HG02763 (cell line): Measurements from ENCODE around the gene TFDP2.
"Not testable (repeated sequence)": the region's sequence is repeated elsewhere in the genome, so short reads cannot be mapped to it uniquely, and the experiment has no call there.

Source experiments
- ATAC-seq: cut with Tn5 transposase; IDR thresholded peaks from one replicate; pipeline ENCODE4 v1.9.1; 2021; ENCODE audit warnings: mild to moderate bottlenecking, moderate library complexity; ENCODE audit not compliant: unreplicated experiment

TFDP2 gene, protein sequence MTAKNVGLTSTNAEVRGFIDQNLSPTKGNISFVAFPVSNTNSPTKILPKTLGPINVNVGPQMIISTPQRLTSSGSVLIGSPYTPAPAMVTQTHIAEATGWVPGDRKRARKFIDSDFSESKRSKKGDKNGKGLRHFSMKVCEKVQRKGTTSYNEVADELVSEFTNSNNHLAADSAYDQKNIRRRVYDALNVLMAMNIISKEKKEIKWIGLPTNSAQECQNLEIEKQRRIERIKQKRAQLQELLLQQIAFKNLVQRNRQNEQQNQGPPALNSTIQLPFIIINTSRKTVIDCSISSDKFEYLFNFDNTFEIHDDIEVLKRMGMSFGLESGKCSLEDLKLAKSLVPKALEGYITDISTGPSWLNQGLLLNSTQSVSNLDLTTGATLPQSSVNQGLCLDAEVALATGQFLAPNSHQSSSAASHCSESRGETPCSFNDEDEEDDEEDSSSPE

DNA sequence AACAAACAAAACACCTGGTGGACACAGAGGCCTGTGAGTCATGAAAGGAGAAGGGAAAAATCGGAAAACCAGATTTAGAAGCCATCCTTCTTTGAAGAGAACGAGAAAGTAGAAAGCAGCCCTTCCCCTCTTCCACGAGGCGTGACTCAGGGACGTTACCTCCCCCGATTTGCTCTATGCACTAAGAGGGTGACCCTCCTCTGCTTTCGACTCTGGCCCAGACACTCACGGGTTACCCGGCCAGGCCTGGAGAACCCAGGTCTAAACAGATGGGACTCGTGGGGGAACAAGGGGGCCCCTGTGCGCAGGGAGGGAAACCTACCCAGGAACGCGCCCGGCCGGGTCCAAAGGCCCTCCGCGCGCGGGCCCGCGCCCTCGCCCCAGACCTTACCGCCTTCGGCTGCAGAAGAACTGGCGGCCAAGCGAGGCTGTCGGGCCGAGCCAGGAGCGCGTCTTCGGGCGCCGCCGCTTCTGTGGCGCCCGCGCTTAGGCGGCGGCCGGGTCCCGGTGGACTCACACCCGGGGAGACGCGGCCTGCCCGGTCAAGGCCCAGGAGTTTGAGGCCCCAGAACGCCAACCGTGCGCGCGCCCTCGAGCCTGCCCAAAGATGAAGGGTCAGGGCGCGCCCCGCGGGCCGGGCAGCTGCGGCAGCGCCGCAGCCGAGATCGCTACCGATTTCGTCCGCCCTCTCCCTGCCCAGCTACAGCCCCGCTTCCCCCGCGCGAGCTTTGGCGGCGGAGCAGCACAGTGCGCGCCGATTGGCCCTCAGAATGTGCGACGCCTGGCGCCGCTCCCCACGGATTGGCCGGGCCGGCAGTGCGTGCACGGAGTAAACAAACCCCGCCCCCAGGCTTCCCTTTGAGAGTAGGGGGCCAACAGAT is at the start of gene TFDP2:
TSS of gene TFDP2 (minus strand) at position 753 of the 881 bp plus-strand sequence. CDS start 47,795 bp downstream, outside the sequence.
- ATAC-seq = peak; percentile 99

DNA sequence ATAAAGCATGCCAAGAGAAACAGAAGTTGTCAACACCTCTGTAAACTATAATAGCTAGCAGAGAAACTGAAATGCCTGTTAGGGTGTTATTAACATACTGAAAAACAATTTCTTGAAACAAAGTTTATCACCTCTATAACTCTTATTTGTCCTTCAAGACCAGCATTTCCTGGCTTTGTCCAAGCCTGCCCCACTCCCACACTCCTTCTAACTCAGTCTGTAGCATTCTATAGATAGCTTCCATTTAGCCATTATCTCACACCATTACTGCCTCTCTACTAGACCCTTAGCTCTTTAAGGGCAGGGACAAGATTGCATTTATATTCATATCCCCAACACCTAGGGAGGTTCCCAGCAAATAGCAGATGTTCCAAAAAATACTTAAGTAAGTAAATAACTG is 39.5 kb upstream of the TFDP2 start:
- no peak for ATAC-seq

DNA sequence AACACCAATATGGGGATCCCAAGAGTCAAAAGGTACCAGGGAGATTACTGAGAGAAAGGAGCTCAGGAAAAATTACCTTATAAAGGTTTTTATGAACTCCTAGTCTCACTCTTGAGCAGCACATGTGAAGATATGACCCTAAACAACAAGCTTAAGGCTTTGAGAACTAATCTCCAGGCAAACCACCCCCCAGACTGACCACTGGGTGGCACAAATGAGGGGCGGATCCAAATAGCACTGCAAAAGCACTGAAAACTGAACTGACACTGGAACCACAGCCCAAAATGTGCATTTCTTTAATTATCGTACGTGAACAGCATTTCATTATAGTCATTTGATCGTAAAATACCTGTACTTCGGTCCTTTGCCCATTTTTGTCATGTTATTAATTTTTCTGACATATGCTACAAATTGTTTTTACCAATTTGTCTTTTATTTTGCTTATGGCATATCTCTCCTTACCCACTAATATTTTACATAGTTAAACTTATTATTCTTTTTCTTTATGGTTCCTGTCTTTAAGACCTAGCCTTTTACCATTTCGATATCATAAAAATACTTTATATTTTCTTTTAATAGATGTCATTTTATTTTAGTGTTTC is 31.5 kb upstream of the TFDP2 start:
- no peak for ATAC-seq

DNA sequence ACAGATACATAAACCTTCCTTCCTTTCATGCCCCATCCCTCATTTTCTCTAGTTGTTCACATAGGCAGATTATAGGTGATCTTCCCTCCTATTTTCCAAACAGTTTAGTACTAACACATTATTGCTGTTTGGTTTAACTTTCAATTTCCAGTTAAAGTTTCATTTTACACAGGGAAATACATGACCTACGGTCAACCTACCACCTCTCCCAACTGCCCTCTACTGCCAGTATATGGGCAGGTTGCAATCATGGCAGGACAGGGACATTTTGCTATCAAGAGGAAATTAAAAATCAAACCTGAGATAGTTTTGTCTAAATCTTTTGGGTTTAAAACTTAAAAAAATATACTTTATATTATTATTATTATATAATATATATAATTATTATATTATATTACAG is 26.1 kb upstream of the TFDP2 start:
- no peak for ATAC-seq

DNA sequence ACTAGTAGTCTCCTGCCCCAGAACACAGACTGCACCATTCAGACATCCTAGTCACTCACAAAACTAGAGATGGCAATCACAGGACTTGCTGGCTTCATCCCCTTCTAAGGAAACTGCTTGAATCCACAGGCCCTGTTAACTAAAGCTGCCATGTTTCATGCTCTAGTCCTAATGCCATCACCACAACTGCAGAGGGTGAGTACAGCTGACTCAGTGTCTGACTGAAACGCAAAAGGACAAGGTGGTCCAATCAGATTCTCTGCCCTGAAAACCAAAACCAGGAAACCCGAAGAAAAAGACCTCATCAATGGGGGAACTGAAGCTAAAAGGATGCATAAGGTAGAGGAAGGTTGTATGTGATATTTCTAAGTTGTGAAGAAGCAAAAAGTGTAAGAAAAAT is 25.2 kb upstream of the TFDP2 start:
- ATAC-seq = no peak

DNA sequence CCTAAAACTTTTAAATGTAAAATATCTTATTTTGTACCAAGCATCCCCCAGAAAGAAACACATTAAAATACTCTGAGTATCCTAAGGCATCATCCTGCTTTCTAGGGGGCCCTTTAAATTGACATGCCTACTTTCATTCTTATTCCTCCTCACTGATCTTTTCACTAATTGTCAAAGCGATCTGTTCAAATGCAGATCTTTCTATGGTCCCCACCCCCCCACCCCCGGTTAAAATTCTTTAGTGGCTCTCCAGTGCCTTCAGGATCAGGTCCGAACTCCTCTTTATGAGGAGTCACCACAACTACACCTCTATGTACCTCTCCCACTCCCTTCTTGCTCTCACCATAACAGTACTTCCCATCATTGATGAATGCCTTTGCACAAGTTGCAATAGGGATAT is 19.2 kb upstream of the TFDP2 start:
- ATAC-seq = no peak

DNA sequence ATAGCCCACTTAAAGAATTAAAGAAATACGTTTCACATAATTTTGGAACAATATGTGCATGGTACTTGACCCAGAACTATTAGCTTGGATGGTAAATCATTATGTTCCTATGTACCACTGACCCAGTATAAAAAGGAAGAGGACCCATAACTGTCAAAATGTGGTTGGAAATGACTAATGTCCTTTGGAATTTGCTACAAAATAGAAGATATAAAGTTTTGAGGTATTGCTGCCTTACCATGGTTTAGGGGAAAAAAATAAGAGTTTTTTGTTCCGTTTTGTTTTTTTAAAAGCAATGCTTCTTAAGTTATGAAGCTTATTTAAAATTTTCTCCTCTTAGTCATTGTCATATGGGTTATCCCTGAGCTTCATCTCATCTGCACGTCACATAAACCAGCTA is 15.8 kb upstream of the TFDP2 start:
- ATAC-seq = no peak

DNA sequence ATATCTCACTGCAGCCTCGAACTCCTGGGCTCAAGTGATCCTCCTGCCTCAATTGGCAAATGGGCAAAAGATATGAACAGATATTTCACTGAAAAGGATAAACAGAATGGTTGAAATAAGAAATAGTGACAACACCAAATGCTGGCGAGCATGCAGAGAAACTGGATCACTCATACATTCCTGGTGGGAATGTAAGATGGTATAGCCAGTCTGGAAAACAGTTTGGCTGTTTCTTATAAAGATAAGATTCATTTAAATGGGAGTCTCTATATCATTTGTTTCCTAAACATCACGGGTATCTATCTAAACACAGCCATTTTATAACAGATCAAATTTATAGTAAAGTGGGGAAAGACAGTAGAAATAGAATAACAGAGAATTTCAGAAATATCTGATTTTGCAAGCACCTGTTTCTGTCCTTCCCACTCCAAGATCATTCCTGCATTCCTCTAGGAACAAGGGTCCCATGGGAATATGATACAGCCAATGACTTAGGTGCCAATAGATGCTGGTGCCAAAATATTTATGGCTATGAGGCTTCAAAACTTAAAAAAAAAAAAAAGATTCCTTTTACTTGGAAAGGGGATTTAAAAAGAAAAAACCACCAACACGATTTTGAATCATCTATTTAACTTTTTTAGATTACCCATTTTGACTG is 9.9 kb upstream of the TFDP2 start:
- ATAC-seq = no peak

DNA sequence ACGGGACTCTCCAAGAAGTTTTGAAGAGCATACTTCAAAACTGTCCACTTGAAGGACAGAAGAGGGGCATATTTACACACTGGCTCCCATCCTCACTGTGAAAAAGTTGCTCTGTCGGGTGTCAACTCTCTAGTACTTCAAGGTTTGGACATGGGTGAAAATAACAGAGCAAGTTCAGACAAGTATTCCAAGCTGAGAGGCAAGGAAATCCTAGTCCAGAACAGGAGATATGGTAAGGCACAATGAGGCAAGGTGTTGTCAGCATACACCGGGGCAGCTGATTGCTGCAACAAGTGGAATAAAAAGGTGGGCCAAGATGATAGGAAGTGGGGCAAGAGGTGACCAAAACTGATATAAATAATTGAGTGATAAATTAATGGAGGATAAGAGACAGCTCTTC is 4.8 kb upstream of the TFDP2 start:
- no peak for ATAC-seq

DNA sequence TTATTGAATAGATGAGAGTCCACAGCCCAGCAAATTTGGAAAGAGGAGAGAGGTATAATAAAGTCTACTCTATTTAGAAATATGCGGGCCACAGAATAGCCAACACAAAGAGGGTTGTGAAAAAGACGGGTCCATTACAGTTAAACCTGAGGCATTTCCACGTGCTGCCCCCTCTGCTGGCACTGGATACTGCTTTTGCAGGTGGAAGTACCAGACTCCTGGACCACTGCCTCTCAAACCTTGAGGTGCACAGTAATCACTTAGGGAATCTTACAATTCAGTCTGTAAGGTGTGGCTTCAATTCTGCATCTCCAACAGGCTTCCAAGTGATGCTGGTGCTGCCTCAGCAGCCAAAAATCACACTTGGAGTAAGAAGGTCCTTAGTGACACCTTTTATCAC is 3.0 kb upstream of the TFDP2 start:
- ATAC-seq = no peak

DNA sequence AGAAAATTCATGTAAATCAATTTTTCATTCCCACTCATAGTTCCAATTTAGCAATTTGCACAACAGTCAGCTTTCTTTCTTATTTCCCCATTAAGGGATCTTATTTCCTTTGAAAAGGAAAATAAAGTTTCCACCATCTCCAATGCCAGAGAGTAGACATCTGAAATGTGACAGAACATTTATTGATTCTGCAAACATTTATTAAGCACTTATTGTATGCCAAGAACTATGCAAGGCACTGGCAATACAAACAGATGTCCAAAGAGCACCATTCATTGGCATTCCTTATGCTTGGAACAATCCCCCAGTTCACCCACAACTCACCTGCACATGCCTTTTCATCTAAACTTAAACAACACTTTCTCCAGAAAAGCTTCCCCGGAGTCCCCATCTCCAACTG is 2.5 kb upstream of the TFDP2 start:
- no peak for ATAC-seq

DNA sequence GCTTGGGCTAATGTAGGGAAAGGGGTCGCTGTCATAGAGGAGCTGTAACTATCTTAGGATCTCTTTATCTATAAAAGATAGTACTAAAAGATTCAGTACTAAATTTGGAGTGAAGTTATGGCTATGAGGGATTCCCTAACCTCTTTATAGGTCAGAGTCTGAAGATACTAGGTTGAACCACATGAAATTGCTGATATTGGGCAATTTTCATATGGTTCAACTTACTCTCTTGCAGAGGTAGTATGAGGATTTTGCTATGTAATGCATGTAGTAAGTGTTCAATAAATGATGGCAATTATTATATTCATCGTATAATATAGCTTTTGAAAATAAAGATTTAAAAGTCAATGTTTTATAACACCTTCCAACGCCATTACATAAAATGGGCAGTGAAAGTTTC is 1.9 kb upstream of the TFDP2 start:
- no peak for ATAC-seq

DNA sequence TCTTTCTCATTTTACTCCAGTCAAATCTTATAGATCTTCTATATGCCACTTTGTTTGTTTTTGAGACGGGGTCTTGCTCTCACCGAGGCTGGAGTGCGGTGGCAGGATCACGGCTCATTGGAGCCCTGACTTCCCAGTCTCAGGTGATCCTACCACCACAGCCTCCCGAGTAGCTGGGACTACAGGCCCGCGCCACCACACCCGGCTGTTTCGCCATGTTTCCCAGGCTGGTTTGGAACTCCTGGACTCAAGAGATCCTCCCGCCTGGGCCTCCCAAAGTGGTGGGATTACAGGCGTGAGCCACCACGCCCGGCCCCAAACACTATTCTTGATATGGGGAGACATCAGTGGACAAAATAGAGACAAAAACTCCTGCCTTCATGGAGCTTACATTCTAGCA is 927 bp upstream of the TFDP2 start:
- no peak for ATAC-seq

DNA sequence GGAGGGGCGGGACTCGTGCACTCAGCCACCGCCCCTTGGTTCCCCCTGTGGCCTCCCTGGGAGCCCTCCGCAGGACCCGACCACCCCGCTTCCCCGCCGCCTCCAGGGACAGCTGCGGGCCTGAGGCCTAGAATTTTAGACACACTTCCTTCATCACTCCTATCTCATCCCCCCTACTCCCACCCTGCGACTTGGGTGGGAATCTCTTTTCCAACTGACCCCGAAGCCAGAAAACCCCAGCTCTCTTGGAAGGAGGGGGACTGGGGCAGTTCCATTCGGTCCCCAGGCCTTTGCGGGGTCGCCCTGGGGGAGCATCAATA is 289 bp upstream of the TFDP2 start:
- ATAC-seq = no peak

DNA sequence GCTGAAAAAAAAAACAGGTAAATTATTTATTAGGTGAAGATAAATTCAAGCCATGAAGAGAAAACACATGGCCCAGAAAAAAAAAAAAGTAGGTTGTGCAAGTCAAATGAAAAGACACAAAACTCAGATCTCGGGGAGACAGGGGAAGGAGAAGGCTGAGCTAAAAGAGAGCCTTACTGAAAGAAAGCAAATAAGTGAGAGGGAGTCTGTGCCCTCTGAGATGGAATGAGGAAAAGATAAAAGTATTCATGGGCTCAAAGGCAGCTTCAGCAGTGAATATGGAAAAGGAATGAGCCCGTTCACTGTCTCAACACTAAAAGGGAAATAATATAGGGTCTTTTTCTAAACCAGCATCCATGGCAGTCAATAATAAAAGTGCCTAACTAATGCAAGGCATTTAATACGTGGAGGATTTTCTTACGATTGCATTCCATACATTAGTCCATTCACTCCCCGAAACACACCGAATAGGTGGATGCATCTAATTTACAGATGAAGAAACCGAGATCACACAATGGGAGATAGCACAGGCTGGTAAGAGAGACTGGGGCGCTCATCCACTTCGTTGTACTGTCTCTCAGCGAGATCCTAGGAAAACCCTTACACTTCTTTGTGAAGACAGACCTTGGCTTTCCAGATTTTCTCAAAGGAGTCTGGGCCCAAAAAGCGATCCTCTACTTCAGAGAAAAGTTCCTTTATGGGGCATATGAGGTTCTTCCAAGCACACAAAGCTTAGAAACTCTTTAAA is 1.1 kb downstream of the TFDP2 start:
- ATAC-seq = no peak

DNA sequence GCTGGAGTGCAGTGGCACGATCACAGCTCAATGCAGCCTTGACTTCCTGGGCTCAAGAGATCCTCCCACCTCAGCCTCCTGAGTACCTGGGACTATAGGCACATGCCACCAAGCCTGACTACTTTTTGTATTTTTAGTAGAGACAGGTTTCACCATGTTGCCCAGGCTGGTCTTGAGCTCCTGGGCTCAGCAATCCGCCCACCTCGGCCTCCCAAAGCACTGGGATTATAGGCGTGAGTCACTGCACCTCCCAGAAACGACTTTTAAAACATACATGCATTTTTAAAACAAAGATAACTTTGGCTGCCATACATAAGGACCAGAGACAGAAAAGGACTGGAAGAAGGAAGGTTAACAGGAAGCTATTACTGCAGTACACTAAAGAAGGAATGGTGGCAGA is 4.8 kb downstream of the TFDP2 start:
- not testable (repeated sequence) for ATAC-seq

DNA sequence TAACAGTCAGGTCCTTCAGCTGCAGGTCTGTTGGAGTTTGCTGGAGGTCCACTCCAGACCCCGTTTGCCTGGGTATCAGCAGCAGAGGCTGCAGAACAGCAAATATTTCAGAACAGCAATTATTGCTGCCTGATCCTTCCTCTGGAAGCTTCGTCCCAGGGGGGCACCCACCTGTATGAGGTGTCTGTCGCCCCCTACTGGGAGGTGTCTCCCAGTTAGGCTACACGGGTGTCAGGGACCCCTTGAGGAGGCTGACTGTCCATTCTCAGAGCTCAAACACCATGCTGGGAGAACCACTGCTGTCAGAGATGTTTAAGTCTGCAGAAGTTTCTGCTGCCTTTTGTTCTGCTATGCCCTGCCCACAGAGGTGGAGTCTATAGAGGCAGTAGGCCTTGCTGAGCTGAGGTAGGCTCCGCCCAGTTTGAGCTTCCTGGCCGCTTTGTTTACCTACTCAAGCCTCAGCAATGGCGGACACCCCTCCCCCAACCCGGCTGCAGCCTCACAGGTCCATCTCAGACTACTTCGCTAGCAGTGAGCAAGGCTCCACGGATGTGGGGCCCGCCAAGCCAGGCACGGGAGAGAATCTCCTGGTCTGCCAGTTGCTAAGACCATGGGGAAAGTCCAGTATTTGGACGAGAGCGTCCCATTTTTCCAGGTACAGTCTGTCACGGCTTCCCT is 8.6 kb downstream of the TFDP2 start:
- ATAC-seq = not testable (repeated sequence)

DNA sequence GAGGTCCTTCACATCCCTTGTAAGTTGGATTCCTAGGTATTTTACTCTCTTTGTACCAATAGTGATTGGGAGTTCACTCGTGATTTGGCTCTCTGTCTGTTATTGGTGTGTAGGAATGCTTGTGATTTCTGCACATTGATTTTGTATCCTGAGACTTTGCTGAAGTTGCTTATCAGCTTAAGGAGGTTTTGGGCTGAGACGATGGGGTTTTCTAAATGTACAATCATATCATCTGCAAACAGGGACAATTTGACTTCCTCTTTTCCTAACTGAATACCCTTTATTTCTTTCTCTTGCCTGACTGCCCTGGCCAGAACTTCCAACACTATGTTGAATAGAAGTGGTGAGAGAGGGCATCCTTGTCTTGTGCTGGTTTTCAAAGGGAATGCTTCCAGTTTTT is 12.3 kb downstream of the TFDP2 start:
- ATAC-seq = not testable (repeated sequence)

DNA sequence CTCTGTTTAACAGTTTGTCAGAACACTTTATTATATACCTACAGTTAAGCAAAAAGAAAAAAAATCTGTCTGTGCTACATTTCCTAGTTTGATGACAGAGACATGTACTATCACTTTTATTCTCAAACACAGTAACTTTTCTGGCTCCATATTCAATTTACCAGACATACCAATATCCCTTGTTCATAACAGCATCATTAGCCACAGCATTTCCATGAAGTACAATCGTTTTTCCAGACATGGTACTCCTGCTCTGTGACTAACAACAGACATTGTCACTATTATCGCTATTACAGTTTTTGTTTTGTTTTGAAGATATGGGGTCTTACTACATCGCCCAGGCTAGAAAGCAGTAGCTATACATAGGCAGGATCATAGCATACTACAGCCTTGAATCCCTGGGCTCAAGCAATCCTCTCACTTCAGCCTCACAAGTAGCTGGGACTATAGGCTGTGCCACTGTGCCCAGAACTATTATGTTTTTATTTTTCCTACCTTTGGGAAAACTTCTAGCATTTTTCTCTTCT is 14.5 kb downstream of the TFDP2 start:
- ATAC-seq = no peak
